ENCODE data around the gene ARHGEF10L.

ARHGEF10L gene

GRCh38 chr1:17687145-17687544 lies 147.6 kb downstream of the ARHGEF10L start:
- no peak for DNase-seq

GRCh38 chr1:17688217-17688810 lies 148.8 kb downstream of the ARHGEF10L start:
- no peak for DNase-seq

DNA sequence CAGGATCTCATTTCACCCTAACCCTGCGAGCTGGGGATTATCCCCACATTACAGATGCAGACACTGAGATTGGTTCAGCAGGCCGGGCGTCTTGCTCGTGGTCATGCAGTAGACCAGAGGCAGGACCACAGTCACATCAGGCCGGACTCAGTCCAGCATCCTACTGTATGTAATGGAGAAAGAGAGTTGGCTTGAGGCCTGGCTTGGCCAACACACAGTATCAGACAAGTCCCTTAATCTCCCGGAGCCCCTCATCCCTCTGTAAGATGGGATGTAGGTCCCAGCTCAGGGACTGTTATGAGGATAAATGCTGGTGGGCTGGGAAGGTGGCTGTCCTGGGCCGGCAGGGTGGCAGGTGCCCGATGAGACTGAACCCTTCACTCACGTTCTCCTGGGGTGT lies 149.5 kb downstream of the ARHGEF10L start:
- DNase-seq: no peak

DNA sequence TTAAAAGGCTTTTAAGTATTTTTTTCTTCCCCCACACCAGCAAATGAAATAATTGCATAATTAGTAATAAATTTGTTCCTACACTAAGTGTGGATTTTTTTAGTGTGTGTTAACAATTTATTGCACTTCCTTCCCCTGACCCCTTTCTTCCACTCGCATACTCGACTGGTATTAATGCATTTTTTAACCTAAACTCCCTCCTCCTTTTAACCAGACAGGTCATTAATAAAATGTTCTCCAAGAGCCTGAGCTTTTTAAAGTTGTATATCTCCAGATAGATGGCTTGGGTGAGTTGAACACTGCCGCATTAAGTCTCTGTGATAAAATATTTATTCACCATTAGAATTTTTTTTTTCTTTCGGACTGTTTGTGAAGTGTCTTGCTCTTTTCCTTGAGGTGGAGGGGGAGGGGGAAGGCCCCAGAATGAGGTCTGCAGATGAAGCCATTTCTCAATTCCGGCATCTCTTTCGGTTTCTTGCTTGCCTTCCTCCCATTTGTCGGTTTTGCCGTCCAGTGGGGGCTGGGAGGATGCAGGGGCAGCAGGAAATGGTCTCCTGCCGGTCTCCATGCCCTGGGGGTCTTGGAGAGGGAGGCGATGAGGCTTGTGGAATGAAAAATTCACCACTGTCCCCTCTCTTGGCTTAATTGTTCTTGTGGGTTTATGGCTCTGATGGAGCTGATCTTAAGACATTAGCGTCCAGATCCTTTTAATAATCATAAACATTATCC lies 151.6 kb downstream of the ARHGEF10L start:
- DNase-seq: no peak

DNA sequence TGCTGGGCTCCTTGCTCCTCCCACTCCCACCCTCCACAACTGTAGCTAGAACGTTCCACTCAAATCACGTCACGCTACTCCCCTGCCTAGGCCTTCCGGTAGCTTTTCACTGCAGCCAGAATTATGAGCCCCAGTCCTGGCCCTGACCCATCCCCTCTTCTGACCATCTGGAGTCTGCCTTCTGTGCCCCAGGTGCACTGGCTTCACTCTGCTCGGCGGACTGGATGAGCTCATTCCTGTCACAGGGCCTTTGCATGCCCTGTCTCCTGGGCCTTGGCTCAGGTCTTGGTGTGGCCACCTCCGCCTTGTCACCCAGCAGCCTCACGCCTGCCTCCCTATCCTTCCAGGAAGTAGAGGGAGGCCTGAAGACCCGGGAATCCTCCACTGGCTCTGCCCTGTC lies 153.1 kb downstream of the ARHGEF10L start:
- DNase-seq: no peak

- DNase-seq: no peak
Measured at GRCh38 chr1:17696417-17697301, 157.2 kb downstream of the ARHGEF10L start.

- DNase-seq: no peak
Measured at GRCh38 chr1:17697458-17697857, 158.0 kb downstream of the ARHGEF10L start.

DNA sequence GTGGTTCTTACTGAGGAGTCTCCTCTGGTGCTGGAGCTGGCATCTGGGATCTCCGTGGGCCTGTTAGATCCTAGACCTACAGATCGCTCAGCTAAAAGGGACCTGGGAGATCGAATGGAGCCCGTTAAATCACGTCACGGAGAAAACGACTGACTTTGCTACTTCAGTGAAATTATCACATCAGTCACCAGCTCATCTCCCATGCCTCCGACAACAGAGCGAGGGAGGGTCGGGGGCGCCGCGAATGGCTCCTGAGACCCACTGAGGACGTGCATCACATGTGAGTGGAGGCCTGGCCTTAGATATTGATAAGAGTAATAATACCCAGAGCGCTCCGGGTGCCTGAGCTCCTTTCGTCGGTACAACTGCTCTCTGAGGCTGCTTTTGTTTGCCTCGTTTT lies 160.1 kb downstream of the ARHGEF10L start:
- DNase-seq: no peak

- no peak for DNase-seq
Measured at GRCh38 chr1:17700945-17701810, 161.7 kb downstream of the ARHGEF10L start.

DNA sequence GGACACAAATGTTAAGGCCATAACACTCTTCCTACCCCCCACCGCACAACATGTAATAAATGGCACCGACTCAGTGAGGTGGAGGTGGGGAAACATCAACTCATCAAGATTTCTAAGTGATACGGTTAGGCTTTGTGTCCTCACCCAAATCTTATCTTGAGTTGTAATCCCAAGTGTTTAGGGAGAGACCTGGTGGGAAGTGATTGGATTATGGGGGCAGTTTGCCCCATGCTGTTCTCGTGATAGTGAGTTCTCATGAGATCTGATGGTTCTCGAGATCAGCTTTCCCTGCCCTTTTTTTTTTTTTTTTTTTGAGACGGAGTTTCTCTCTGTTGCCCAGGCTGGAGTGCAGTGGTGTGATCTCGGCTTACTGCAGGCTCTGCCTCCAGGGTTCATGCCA lies 164.7 kb downstream of the ARHGEF10L start:
- no peak for DNase-seq

GRCh38 chr1:17706445-17706844 lies 166.9 kb downstream of the ARHGEF10L start:
- DNase-seq: no peak

GRCh38 chr1:17709981-17710380 lies 170.5 kb downstream of the ARHGEF10L start:
- DNase-seq: no peak

DNA sequence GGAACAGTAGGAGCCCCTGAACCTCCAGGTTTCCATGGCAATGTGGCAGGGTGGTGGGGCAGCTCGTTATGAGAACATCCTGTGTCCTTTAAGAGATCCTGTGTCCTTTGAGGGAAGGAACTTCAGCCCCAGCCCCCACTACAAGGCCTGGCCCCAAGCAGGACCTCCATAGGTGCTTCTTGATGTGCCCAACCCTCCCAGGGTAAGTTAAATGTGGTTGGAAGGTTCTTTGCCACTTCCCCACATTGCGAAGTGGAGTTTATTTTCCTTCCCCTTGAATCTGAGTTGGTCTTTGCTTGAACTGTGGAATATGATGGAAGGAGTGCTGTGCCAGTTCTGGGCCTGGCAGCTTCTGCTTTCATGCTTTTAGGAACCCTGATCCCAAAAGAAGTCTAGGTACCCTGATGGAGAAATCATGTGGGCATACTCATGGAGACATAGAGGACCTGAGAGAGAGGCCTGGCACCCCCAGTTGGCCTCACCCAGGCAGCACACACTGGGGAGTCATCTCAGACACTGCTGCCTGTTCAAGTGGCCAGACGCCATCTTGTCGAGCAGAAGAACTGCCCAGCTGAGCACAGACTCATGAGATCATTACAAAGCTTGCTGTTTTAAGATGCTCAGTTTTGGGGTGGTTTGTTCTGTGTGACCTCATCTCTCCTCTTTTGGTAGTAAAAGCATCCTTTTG lies 171.5 kb downstream of the ARHGEF10L start:
- DNase-seq: no peak

GRCh38 chr1:17711577-17711910 lies 172.0 kb downstream of the ARHGEF10L start:
- DNase-seq: no peak

- DNase-seq: no peak
Measured at GRCh38 chr1:17711941-17712340, 172.4 kb downstream of the ARHGEF10L start.

GRCh38 chr1:17713993-17714392 lies 174.5 kb downstream of the ARHGEF10L start:
- no peak for DNase-seq

GRCh38 chr1:17717594-17718535 lies 178.4 kb downstream of the ARHGEF10L start:
- no peak for DNase-seq

- DNase-seq: no peak
Measured at GRCh38 chr1:17719874-17720273, 180.4 kb downstream of the ARHGEF10L start.

- DNase-seq: no peak
Measured at GRCh38 chr1:17721444-17721843, 181.9 kb downstream of the ARHGEF10L start.

GRCh38 chr1:17723684-17724083 lies 184.2 kb downstream of the ARHGEF10L start:
- no peak for DNase-seq

- DNase-seq: no peak
Measured at GRCh38 chr1:17724150-17724549, 184.7 kb downstream of the ARHGEF10L start.

Measured in SHP77 (cell line).